Left ventricle myocardium inferior (tissue), 1 donor: ENCODE measurements around the gene CHI3L1. TPM values are rescaled to one million over a fixed set of nuclear protein-coding genes. Genes with fewer than 3 reads are reported as not detected.

ENCODE experiments used
- DNase-seq: peaks from one replicate; pipeline ENCODE4 v3.0.0-alpha.2; 2020
- H3K27ac ChIP-seq: fragments of 200-600 bp; replicated peaks from 2 replicates; pipeline ENCODE4 v1.8.0; 2021
- H3K27me3 ChIP-seq: fragments of 200-600 bp; 2 replicates; pipeline ENCODE4 v1.8.0; 2021; ENCODE audit warnings: low read depth
- H3K36me3 ChIP-seq: fragments of 200-600 bp; 2 replicates; pipeline ENCODE4 v1.8.0; 2021
- H3K4me1 ChIP-seq: fragments of 200-600 bp; 2 replicates; pipeline ENCODE4 v1.8.0; 2021
- H3K4me3 ChIP-seq: fragments of 200-600 bp; 2 replicates; pipeline ENCODE4 v1.8.0; 2021; ENCODE audit warnings: mild to moderate bottlenecking, moderate library complexity
- H3K9me3 ChIP-seq: fragments of 200-600 bp; replicated peaks from 2 replicates; pipeline ENCODE4 v1.8.0; 2021
- CTCF ChIP-seq: fragments of 200-600 bp; IDR thresholded peaks from 2 replicates; pipeline ENCODE4 v1.8.0; 2021; ENCODE audit warnings: antibody characterized with exemption, mild to moderate bottlenecking, borderline replicate concordance
- intact Hi-C: fragments of 100-400 bp; cut with micrococcal nuclease; formaldehyde crosslinking; loops from one replicate; pipeline ENCODE4 v1.11.0; 2022
- total RNA-seq: library from RNA; stranded (reverse); fragmentation: NEBNext Ultra II Directional; extraction: Animal tissue kit (Norgen Biotek cat#: 25700); gene quantifications from one replicate; pipeline ENCODE4 v1.2.1, GENCODE V29; 2021
- donor health status: DM: no; HTN: yes; CAD: no; lungs with severe emphysema.

Gene CHI3L1
- total RNA-seq, 1 donor from 2014 or later = not detected

- Histone ChIP-seq H3K27ac (no peak overlapping the region), H3K4me3 (no peak overlapping the region), H3K36me3 (no peaks in the 10 kb centered on the region), H3K4me1 (peaks cover 27% of the 10 kb centered on the region), H3K9me3 (no peaks in the 10 kb centered on the region), H3K27me3 (no peaks in the 10 kb centered on the region)
- TF ChIP-seq CTCF = no peak
- intact Hi-C loops = no loop called here
- no peak for DNase-seq
These were observed 46.5 kb downstream of the CHI3L1 start for GRCh38 chr1:203139976-203140475.

- Histone ChIP-seq H3K27me3 (no peaks in the 10 kb centered on the region), H3K36me3 (no peaks in the 10 kb centered on the region), H3K27ac (no peak overlapping the region), H3K9me3 (no peaks in the 10 kb centered on the region), H3K4me1 (peaks cover 14% of the 10 kb centered on the region), H3K4me3 (no peak overlapping the region)
- intact Hi-C loops = no loop called here
- no peak for TF ChIP-seq CTCF
- no peak for DNase-seq
These were observed 48.4 kb downstream of the CHI3L1 start for GRCh38 chr1:203138066-203138465.

GRCh38 chr1:203137324-203137723, 49.2 kb downstream of the CHI3L1 start:
- H3K9me3 ChIP-seq = no peaks in the 10 kb centered on the region
- DNase-seq = no peak
- no peaks in the 10 kb centered on the region for H3K36me3 ChIP-seq
- H3K4me1 ChIP-seq = peaks cover 14% of the 10 kb centered on the region
- intact Hi-C loops = no loop called here
- H3K27ac ChIP-seq = no peak overlapping the region
- H3K27me3 ChIP-seq = no peaks in the 10 kb centered on the region
- H3K4me3 ChIP-seq = no peak overlapping the region
- TF ChIP-seq CTCF = no peak

GRCh38 chr1:203136409-203137042, 50.0 kb downstream of the CHI3L1 start:
- Histone ChIP-seq H3K9me3 (no peaks in the 10 kb centered on the region), H3K27me3 (no peaks in the 10 kb centered on the region), H3K27ac (no peak overlapping the region), H3K36me3 (no peaks in the 10 kb centered on the region), H3K4me3 (no peak overlapping the region), H3K4me1 (peaks cover 18% of the 10 kb centered on the region)
- DNase-seq = no peak
- intact Hi-C loops = no loop called here
- TF ChIP-seq CTCF = no peak

GRCh38 chr1:203135636-203136305, 50.7 kb downstream of the CHI3L1 start:
- intact Hi-C loops = no loop called here

More at GRCh38 chr1:203135636-203136305, 50.7 kb downstream of the CHI3L1 start:
- Histone ChIP-seq H3K9me3 (no peaks in the 10 kb centered on the region), H3K4me1 (peaks cover 20% of the 10 kb centered on the region), H3K36me3 (no peaks in the 10 kb centered on the region), H3K4me3 (no peak overlapping the region), H3K27me3 (no peaks in the 10 kb centered on the region), H3K27ac (no peak overlapping the region)
- no peak for TF ChIP-seq CTCF
- DNase-seq = no peak
